ENCODE data around the gene BAHCC1.

Gene BAHCC1

DNA sequence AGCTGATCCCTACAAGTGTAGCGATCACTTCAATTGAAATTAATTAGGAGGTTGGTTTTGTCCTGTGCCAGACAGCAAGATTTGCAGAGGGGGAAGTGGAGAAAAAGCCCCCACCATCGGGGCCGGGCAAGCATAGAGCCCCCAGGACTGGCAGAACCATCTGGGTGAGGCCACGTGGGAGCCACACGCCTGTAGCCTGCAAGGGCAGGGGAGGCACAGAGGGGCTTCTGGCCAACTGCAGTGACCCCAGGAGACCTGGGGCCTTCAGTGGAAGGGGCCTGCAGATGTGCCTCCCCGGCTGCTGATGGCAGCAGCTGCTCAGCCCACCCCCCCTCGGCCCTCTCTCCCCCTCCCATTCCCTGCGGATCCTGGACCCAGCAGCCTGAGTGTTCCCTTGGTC lies 54.1 kb downstream of the BAHCC1 start:
- Histone ChIP-seq H3K4me3 (ENCODE audit: low read length) (no peak overlapping the region), H3K4me1 (ENCODE audit: control insufficient read depth, low read depth, low read length) (no peaks in the 10 kb centered on the region), H3K9ac (ENCODE audit: low read length) (no peak overlapping the region), H3K9me3 (ENCODE audit: control insufficient read depth, low read depth, low read length) (no peaks in the 10 kb centered on the region), H3K36me3 (ENCODE audit: control insufficient read depth, low read depth, low read length) (no peaks in the 10 kb centered on the region), H3K27ac (ENCODE audit: low read length) (no peak overlapping the region), H3K27me3 (ENCODE audit: control insufficient read depth, insufficient read depth, low read length) (no peaks in the 10 kb centered on the region)

DNA sequence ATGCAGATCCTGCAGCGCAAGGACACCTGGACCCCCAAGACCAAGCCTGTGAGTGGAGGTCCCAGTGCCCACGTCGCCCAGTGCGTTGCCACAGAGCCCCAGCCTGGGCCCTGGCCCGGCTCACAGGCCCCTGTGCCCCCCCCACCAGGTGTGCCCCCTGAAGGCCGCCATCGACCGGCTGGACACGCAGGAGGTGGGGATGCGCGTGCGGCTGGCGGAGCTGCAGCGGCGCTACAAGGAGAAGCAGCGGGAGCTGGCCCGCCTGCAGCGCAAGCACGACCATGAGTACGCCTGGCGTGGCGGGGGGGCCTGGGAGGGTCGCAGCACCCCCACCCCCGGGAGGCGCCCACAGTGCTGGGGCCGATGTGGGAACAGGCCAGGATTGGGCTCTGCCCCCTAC lies 56.6 kb downstream of the BAHCC1 start:
- no peak overlapping the region for H3K9ac ChIP-seq (ENCODE audit: low read length)
- H3K4me1 ChIP-seq (ENCODE audit: control insufficient read depth, low read depth, low read length), result peaks cover 4% of the 10 kb centered on the region
- H3K4me3 ChIP-seq (ENCODE audit: low read length), result no peak overlapping the region
- H3K36me3 ChIP-seq (ENCODE audit: control insufficient read depth, low read depth, low read length), result no peaks in the 10 kb centered on the region
- H3K27me3 ChIP-seq (ENCODE audit: control insufficient read depth, insufficient read depth, low read length), result no peaks in the 10 kb centered on the region
- H3K9me3 ChIP-seq (ENCODE audit: control insufficient read depth, low read depth, low read length), result no peaks in the 10 kb centered on the region
- no peak overlapping the region for H3K27ac ChIP-seq (ENCODE audit: low read length)

GRCh38 chr17:81452551-81452950 lies 57.3 kb downstream of the BAHCC1 start:
- no peaks in the 10 kb centered on the region for H3K9me3 ChIP-seq (ENCODE audit: control insufficient read depth, low read depth, low read length)
- no peak overlapping the region for H3K4me3 ChIP-seq (ENCODE audit: low read length)
- peaks cover 4% of the 10 kb centered on the region for H3K4me1 ChIP-seq (ENCODE audit: control insufficient read depth, low read depth, low read length)
- no peaks in the 10 kb centered on the region for H3K36me3 ChIP-seq (ENCODE audit: control insufficient read depth, low read depth, low read length)
- H3K9ac ChIP-seq (ENCODE audit: low read length), result no peak overlapping the region
- H3K27me3 ChIP-seq (ENCODE audit: control insufficient read depth, insufficient read depth, low read length), result no peaks in the 10 kb centered on the region
- H3K27ac ChIP-seq (ENCODE audit: low read length), result no peak overlapping the region

DNA sequence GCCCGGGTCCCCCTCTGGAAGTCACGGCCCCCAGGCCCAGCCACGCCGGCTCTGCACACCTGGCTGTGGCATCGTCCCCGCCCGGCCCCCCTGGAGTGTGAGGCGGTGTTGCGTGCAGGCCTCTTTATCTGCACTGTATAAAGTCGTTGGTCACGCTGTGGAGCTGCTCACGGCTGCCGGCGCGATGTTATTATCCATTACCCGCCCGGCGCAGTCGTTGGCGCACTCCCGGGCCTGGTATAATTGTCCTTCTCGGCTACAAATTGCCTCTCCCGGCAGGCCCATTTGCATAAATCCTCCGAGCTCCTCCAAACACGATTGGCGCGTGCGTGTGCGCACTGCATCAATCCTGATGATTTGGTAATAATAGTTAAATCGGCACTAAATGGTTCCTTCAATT lies 57.8 kb downstream of the BAHCC1 start:
- Histone ChIP-seq H3K4me3 (ENCODE audit: low read length) (no peak overlapping the region), H3K27ac (ENCODE audit: low read length) (no peak overlapping the region), H3K27me3 (ENCODE audit: control insufficient read depth, insufficient read depth, low read length) (no peaks in the 10 kb centered on the region), H3K9me3 (ENCODE audit: control insufficient read depth, low read depth, low read length) (no peaks in the 10 kb centered on the region), H3K36me3 (ENCODE audit: control insufficient read depth, low read depth, low read length) (no peaks in the 10 kb centered on the region), H3K9ac (ENCODE audit: low read length) (no peak overlapping the region), H3K4me1 (ENCODE audit: control insufficient read depth, low read depth, low read length) (peaks cover 4% of the 10 kb centered on the region)

DNA sequence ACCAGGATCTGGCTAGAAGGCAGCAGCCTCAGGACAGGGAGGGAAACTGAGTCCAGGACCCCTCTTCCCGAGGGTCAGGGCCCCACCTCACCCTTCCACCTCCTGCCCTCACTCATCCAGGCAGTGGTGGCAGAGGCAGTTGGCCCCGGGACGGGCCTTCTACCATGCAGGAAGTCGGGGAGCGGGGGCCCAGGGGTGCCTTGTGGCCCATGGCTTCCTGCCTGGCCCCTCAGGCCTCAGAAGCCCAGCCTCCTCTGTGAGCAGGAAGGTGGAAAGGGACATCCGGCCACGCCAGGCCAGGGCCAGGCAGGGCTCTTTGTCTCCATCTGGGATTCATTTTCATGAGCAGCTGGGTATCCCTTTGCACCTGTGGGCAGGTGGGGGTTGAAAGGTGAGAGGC lies 58.5 kb downstream of the BAHCC1 start:
- Histone ChIP-seq H3K9ac (ENCODE audit: low read length) (no peak overlapping the region), H3K36me3 (ENCODE audit: control insufficient read depth, low read depth, low read length) (no peaks in the 10 kb centered on the region)

DNA sequence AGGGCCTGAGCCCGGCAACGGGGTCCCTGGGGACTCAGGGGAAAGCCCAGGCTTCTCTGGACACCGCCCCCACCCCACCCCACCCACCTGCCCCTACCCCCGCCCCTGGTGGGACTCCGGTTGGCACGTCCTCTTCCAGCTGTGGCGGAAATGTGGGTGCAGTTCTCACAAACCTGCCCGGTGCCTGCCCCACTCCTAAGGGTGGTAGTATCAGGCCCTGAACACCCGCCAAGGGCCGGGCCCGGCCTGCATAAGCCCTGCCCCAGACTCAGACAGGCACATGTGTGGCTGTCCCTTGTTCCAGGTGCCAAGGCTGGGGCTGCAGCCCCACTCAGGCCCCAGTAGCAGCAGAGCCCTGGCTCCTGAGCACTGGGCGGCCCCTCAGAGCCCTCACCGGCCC lies 59.2 kb downstream of the BAHCC1 start:
- no peak overlapping the region for H3K27ac ChIP-seq (ENCODE audit: low read length)
- H3K36me3 ChIP-seq (ENCODE audit: control insufficient read depth, low read depth, low read length), result no peaks in the 10 kb centered on the region
- no peaks in the 10 kb centered on the region for H3K9me3 ChIP-seq (ENCODE audit: control insufficient read depth, low read depth, low read length)
- peaks cover 4% of the 10 kb centered on the region for H3K4me1 ChIP-seq (ENCODE audit: control insufficient read depth, low read depth, low read length)
- H3K9ac ChIP-seq (ENCODE audit: low read length), result no peak overlapping the region
- no peaks in the 10 kb centered on the region for H3K27me3 ChIP-seq (ENCODE audit: control insufficient read depth, insufficient read depth, low read length)
- no peak overlapping the region for H3K4me3 ChIP-seq (ENCODE audit: low read length)

More for the DNA sequence above, 58.5 kb downstream of the BAHCC1 start:
- peaks cover 4% of the 10 kb centered on the region for H3K4me1 ChIP-seq (ENCODE audit: control insufficient read depth, low read depth, low read length)
- H3K27me3 ChIP-seq (ENCODE audit: control insufficient read depth, insufficient read depth, low read length), result no peaks in the 10 kb centered on the region
- no peak overlapping the region for H3K27ac ChIP-seq (ENCODE audit: low read length)
- H3K9me3 ChIP-seq (ENCODE audit: control insufficient read depth, low read depth, low read length), result no peaks in the 10 kb centered on the region
- no peak overlapping the region for H3K4me3 ChIP-seq (ENCODE audit: low read length)

DNA sequence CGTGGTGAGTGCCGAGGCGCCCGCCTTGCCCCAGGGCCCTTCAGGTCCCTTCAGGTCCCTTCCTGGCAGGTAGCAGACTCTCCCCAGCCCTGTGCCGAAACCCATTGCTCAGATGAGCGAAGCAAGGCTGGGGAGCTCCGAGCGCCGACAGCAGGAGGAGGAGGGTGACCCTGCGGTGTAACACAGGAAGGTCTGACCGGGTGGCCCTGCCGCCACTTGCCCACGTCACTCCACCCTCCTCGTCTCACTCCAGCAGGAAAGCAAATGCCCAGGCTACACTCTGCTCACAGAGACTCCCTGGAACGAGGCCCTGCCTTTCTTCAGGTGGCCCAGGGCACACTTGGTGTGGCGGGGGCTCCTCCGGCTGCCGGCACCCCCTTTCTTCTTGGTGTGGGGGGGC lies 60.1 kb downstream of the BAHCC1 start:
- H3K9ac ChIP-seq (ENCODE audit: low read length), result no peak overlapping the region
- no peak overlapping the region for H3K27ac ChIP-seq (ENCODE audit: low read length)
- no peaks in the 10 kb centered on the region for H3K36me3 ChIP-seq (ENCODE audit: control insufficient read depth, low read depth, low read length)
- H3K4me3 ChIP-seq (ENCODE audit: low read length), result no peak overlapping the region
- no peaks in the 10 kb centered on the region for H3K27me3 ChIP-seq (ENCODE audit: control insufficient read depth, insufficient read depth, low read length)
- no peaks in the 10 kb centered on the region for H3K9me3 ChIP-seq (ENCODE audit: control insufficient read depth, low read depth, low read length)
- peaks cover 4% of the 10 kb centered on the region for H3K4me1 ChIP-seq (ENCODE audit: control insufficient read depth, low read depth, low read length)

DNA sequence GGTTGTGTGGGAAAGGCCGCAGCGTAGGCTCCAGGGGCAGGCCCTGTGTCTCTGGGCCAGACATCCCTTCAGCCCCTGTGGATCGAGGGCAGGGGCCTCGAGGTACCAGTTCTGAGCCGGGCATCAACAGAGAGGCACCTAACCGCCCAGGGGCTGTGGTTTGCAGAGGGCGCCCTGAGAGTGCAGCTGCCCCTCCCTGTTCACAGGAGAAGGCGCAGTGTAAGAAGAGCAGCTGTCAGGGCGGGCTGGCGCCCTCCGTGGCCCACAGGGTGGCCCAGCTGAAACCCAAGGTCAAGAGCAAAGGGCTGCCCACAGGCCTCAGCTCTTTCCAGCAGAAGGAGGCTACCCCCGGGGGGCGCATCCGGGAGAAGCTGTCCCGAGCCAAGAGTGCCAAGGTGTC lies 60.8 kb downstream of the BAHCC1 start:
- Histone ChIP-seq H3K27ac (ENCODE audit: low read length) (no peak overlapping the region), H3K36me3 (ENCODE audit: control insufficient read depth, low read depth, low read length) (no peaks in the 10 kb centered on the region), H3K9me3 (ENCODE audit: control insufficient read depth, low read depth, low read length) (no peaks in the 10 kb centered on the region), H3K4me3 (ENCODE audit: low read length) (no peak overlapping the region), H3K4me1 (ENCODE audit: control insufficient read depth, low read depth, low read length) (peaks cover 4% of the 10 kb centered on the region), H3K27me3 (ENCODE audit: control insufficient read depth, insufficient read depth, low read length) (no peaks in the 10 kb centered on the region), H3K9ac (ENCODE audit: low read length) (no peak overlapping the region)

DNA sequence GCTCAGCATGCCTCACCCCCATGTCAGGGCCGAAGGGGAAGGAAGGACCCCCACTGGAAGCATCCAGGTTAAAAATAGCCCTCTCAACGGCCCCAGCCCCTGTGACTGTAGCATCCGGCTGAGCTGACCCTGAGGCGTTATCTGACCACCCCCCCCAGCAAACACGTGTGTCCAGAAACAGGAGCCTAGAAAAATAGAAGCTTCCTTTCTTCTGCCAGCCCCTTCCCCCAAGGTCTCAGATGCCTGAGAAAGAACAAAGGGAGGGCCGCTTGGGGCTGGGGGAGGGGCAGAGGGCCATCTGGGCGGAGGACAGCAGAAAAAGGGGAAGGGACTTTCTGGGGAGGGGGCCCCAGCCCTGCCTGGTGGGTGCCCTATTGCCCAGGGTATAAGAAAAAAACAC lies 61.5 kb downstream of the BAHCC1 start:
- peaks cover 4% of the 10 kb centered on the region for H3K4me1 ChIP-seq (ENCODE audit: control insufficient read depth, low read depth, low read length)
- no peaks in the 10 kb centered on the region for H3K36me3 ChIP-seq (ENCODE audit: control insufficient read depth, low read depth, low read length)
- H3K27me3 ChIP-seq (ENCODE audit: control insufficient read depth, insufficient read depth, low read length), result no peaks in the 10 kb centered on the region
- no peak overlapping the region for H3K4me3 ChIP-seq (ENCODE audit: low read length)
- H3K9ac ChIP-seq (ENCODE audit: low read length), result no peak overlapping the region
- no peaks in the 10 kb centered on the region for H3K9me3 ChIP-seq (ENCODE audit: control insufficient read depth, low read depth, low read length)
- H3K27ac ChIP-seq (ENCODE audit: low read length), result no peak overlapping the region

- H3K27me3 ChIP-seq (ENCODE audit: control insufficient read depth, insufficient read depth, low read length), result no peaks in the 10 kb centered on the region
- no peaks in the 10 kb centered on the region for H3K9me3 ChIP-seq (ENCODE audit: control insufficient read depth, low read depth, low read length)
- H3K4me1 ChIP-seq (ENCODE audit: control insufficient read depth, low read depth, low read length), result peaks cover 4% of the 10 kb centered on the region
- no peaks in the 10 kb centered on the region for H3K36me3 ChIP-seq (ENCODE audit: control insufficient read depth, low read depth, low read length)
- H3K9ac ChIP-seq (ENCODE audit: low read length), result no peak overlapping the region
- no peak overlapping the region for H3K4me3 ChIP-seq (ENCODE audit: low read length)
- H3K27ac ChIP-seq (ENCODE audit: low read length), result no peak overlapping the region
These were observed 62.1 kb downstream of the BAHCC1 start for GRCh38 chr17:81457401-81457800.

GRCh38 chr17:81457917-81458555 lies 62.8 kb downstream of the BAHCC1 start:
- Histone ChIP-seq H3K36me3 (ENCODE audit: control insufficient read depth, low read depth, low read length) (no peaks in the 10 kb centered on the region), H3K9me3 (ENCODE audit: control insufficient read depth, low read depth, low read length) (no peaks in the 10 kb centered on the region), H3K27me3 (ENCODE audit: control insufficient read depth, insufficient read depth, low read length) (no peaks in the 10 kb centered on the region), H3K4me1 (ENCODE audit: control insufficient read depth, low read depth, low read length) (peaks cover 4% of the 10 kb centered on the region), H3K27ac (ENCODE audit: low read length) (no peak overlapping the region), H3K9ac (ENCODE audit: low read length) (no peak overlapping the region), H3K4me3 (ENCODE audit: low read length) (no peak overlapping the region)

DNA sequence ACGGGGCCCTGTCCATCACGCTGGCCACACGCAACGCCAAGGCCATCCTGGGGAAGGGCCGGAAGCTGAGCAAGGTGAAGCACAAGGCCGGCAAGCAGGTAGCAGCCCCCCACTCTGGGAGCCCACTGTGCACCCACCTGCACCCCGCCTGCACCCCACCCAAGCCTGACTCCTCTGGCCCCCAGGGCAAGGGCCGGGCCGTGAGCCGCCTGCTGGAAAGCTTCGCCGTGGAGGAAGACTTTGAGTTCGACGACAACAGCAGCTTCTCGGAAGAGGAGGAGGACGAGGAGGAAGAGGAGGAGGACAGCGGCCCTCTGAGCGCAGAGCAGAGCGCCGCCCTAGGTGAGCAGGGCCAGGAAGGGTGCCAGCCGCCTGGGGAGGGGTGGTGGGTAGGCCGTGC lies 63.4 kb downstream of the BAHCC1 start:
- Histone ChIP-seq H3K4me3 (ENCODE audit: low read length) (no peak overlapping the region), H3K27me3 (ENCODE audit: control insufficient read depth, insufficient read depth, low read length) (no peaks in the 10 kb centered on the region), H3K4me1 (ENCODE audit: control insufficient read depth, low read depth, low read length) (peaks cover 4% of the 10 kb centered on the region), H3K9me3 (ENCODE audit: control insufficient read depth, low read depth, low read length) (no peaks in the 10 kb centered on the region), H3K9ac (ENCODE audit: low read length) (no peak overlapping the region), H3K27ac (ENCODE audit: low read length) (no peak overlapping the region), H3K36me3 (ENCODE audit: control insufficient read depth, low read depth, low read length) (no peaks in the 10 kb centered on the region)

All from iPS-18a (cell line).